ENCODE measurements around the gene CA6.
"Not testable (repeated sequence)": the region's sequence is repeated elsewhere in the genome, so short reads cannot be mapped to it uniquely, and the experiment has no call there.

The CA6 gene

DNA sequence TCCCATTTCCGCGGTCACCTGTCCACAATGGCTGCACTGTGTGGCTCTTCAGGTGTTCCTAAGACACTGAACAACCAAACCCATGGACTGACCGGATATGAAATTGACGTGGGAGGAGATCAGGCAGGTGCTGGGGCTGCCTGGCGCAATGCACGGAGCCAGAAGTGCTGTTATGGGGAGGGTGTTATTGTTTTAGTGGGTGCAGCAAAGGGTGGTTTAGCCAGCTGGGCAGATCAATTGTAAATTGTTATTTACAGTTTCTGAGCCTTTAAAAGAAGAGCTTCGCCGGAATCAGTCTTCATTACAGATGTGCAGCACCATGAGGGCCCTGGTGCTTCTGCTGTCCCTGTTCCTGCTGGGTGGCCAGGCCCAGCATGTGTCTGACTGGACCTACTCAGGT, at the start of gene CA6:
TSS of gene CA6 (plus strand) at position 301 of the 400 bp plus-strand sequence. CDS start at position 320, 19 bp downstream.
- DNase-seq: peak in 1 of 6 experiments; percentile 22

- DNase-seq: not testable (repeated sequence)
These were observed 48.9 kb upstream of the CA6 start for GRCh38 chr1:8896775-8897174.

DNA sequence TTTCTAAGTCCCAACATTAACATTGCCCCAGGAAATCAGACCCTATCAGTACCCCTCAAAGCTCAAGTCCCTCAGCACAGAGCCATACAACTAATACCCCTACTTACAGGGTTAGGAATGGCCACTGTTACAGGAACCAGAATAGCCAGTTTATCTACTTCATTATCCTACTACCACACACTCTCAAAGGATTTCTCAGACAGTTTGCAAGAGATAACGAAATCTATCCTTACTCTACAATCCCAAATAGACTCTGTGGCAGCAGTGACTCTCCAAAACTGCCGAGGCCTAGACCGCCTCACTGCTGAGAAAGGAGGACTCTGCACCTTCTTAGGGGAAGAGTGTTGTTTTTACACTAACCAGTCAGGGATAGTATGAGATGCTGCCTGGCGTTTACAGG, 48.2 kb upstream of the CA6 start:
- DNase-seq: not testable (repeated sequence)

- not testable (repeated sequence) for DNase-seq
These were observed 47.2 kb upstream of the CA6 start for GRCh38 chr1:8898418-8898817.

- no peak for DNase-seq
These were observed 46.6 kb upstream of the CA6 start for GRCh38 chr1:8899046-8899445.

DNA sequence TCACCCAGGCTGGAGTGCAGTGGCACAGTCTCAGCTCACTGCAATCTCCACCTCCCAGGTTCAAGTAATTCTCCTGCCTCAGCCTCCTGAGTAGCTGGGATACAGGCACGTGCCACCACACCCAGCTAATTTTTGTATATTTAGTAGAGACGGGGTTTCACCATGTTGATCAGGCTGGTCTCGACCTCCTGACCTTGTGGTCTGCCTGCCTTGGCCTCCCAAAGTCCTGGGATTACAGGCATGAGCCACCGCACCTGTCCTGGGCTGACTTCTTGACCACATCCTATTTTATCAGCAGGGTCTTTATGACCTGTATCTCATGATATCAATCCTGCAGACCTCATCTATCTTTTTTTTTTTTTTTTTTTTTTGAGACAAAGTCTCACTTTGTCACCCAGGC, 45.0 kb upstream of the CA6 start:
- not testable (repeated sequence) for DNase-seq

- no peak for DNase-seq
These were observed 42.9 kb upstream of the CA6 start for GRCh38 chr1:8902765-8903164.

GRCh38 chr1:8903410-8903809, 42.3 kb upstream of the CA6 start:
- DNase-seq: no peak

GRCh38 chr1:8903908-8904650, 41.6 kb upstream of the CA6 start:
- DNase-seq: no peak

- DNase-seq: no peak
These were observed 40.0 kb upstream of the CA6 start for GRCh38 chr1:8905582-8906191.

DNA sequence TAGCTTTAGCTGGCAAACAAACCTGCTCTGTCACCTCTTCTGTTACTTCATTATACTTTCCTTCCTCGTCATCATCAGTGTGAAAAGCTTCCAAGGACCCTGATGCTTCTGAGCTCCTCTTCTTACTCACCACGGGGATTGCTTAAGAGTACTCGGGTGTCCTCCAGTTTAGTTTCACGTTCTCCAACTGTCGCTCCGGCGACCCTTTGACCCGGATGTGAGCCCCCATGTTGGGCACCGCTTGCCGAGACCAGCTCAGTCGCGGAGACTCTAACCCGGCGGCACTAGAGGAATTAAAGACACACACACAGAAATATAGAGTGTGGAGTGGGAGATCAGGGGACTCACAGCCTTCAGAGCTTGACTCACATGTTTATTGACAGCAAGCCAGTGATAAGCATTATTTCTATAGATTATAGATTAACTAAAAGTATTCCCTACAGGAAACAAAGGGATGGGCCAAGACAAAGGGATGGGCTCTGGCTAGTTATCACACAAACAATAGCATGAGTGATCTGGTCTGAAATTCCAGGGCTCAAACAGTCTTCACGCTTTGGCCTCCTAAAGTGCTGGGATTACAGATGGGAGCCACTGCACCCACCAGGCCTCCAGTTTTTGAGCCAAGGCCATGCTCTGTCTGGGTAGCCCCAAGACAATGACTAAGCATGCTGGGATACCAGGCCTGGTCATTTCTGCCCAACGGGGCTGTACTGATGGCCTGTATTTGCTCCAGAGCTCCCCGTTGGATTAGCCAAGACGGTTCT, 37.1 kb upstream of the CA6 start:
- no peak for DNase-seq

DNA sequence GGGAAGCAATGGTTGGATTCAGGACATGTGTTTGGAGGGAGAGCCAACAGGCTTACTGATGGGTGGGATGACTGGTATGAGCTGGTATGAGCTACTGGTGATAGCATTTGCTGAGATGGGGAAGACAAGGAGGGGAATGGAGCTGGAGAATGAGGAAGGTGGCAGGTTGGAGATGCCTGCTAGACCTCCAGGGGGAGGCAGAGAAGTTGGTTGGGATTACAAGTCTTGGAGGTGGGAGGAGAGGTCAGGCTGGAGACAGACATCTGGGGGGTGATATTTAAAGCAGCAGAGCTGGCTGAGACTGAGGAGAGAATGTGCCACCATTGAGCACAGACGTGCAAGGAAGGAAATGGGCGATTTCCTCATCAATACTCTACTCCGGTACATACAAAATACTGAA, 35.3 kb upstream of the CA6 start:
- no peak for DNase-seq

- no peak for DNase-seq
These were observed 34.8 kb upstream of the CA6 start for GRCh38 chr1:8910914-8911313.

DNA sequence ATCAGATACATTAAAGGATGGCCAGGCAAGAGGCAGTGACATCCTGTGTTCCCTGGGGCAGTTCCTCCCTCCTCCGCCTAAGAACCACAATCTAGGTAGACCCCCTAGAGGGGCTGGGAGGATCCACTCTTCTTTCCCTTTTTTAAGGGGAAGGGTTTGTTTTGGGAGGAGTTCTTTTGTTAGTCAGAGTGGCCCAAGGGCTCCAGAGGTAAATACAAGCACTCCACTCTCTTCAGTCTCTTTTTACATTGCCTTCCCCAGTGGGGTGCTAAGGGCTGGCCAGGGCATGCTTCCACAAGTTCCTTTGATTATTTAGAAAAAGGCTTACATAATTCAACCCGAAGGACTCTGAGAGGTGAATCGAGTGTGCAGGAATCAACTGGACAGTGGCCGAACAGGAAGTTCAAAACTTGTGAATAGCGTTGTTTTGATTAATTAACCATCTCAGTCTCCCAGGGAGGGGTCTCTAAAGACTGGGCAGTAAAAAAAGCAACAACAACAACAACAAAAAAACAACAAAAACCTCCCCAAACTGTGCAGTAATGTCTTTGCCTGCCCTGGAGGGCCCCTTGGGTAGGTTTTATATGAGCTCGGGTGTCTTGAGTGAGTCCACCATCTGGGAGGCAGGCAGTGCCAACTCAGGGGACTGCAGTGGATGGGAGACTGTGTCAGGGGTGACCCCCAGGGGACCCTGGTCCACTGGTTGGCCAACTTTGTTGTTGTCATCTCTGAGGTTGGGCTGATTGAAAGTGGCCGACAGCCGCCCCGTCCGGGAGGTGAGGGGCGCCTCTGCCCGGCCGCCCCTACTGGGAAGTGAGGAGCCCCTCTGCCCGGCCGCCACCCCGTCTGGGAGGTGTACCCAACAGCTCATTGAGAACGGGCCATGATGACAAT, 34.0 kb upstream of the CA6 start:
- no peak for DNase-seq

DNA sequence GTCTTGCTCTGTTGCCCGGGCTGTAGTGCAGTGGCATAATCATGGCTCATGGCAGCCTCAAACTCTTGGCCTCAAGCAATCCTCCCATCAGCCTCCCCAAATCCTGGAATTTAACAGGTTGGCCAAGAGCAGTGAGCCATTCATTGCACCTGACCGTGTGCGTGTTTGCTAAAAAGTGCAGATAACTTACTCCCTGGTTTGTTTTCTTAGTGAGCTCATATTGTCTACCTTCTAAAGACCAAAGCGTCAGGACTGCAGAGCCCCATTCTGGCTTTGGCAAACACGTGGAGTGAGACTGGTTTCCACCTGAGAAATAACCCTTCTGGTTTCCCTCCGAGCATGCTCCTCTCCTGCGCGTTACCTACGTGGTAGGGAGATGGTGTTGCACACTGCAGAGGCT, 32.2 kb upstream of the CA6 start:
- DNase-seq: no peak

DNA sequence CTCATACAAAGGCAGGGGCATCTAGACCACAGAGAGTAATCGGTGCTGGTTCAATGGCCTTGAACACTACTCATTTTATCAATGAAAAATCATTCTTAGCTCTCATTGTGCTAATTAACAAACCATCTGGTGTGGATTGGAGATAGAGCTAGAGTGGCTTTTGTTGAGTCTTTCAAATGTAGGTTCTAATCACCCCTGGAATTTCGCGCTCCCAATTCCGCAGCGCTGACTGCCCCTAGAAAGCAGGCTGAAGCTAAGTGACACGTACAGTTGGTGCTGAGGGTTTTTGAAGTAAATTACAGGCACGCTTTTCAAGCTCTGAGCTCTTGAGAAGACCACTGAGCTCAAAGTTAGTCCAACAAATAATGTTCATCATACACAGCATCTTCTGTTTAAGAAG, 31.2 kb upstream of the CA6 start:
- DNase-seq: no peak

GRCh38 chr1:8915446-8915845, 30.2 kb upstream of the CA6 start:
- no peak for DNase-seq

GRCh38 chr1:8917536-8917935, 28.1 kb upstream of the CA6 start:
- DNase-seq: not testable (repeated sequence)

- DNase-seq: no peak
These were observed 22.7 kb upstream of the CA6 start for GRCh38 chr1:8922962-8923361.

- no peak for DNase-seq
These were observed 20.3 kb upstream of the CA6 start for GRCh38 chr1:8925406-8925805.

GRCh38 chr1:8925960-8926359, 19.7 kb upstream of the CA6 start:
- DNase-seq: no peak

All from stimulated activated naive CD4-positive, alpha-beta T cell (primary cell).